Measurements from ENCODE around the gene TRIM52. TPM values are rescaled to one million over a fixed set of nuclear protein-coding genes. Genes with fewer than 3 reads are reported as not detected.
A peak's percentile ranks its signal among the peaks of the same experiment; 100 is the strongest.

The TRIM52 gene
- total and polyA plus RNA-seq, 2 of the 13 experiments (the other 11 are each of a cell fraction or from before 2014, with no cell fraction given): 7.2 to 11.6 TPM

DNA sequence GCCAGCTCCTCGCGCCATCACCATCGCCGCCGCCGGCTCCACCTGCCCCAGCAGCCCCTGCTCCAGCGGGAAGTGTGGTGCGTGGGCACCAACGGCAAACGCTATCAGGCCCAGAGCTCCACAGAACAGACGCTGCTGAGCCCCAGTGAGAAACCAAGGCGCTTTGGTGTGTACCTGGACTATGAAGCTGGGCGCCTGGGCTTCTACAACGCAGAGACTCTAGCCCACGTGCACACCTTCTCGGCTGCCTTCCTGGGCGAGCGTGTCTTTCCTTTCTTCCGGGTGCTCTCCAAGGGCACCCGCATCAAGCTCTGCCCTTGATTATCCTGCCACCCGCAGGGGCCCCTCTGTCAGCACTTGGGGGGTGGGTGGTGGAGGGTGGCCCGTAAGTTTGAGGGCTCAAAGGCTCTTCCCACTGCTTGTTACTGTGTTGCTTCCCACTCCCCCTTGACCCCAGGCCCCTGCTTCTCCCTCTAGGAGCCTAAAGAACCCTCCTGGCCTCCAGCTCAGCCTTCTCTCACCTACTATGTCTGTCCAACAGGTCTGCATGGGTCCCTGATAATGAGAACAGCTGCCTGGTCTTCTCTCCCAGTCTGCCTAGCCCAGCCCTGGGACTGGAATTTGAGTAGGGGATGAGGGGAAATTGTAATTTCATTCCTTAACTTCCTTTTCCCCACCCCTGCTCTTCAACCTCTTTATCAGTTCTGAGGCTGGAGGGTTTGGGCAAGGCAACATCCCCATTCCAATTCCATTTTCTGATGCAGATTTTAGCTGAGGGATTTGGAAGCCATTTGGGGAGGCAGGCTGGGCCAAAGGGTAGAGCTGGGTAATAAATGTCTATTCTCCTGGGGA, 26.3 kb downstream of the TRIM52 start (continued):
- TF ChIP-seq, protein P1, sequence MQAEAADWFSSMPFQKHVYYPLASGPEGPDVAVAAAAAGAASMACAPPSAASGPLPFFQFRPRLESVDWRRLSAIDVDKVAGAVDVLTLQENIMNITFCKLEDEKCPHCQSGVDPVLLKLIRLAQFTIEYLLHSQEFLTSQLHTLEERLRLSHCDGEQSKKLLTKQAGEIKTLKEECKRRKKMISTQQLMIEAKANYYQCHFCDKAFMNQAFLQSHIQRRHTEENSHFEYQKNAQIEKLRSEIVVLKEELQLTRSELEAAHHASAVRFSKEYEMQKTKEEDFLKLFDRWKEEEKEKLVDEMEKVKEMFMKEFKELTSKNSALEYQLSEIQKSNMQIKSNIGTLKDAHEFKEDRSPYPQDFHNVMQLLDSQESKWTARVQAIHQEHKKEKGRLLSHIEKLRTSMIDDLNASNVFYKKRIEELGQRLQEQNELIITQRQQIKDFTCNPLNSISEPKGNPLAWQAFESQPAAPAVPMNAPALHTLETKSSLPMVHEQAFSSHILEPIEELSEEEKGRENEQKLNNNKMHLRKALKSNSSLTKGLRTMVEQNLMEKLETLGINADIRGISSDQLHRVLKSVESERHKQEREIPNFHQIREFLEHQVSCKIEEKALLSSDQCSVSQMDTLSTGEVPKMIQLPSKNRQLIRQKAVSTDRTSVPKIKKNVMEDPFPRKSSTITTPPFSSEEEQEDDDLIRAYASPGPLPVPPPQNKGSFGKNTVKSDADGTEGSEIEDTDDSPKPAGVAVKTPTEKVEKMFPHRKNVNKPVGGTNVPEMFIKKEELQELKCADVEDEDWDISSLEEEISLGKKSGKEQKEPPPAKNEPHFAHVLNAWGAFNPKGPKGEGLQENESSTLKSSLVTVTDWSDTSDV (CRISPR knock-in tag; IDR thresholded peaks at IDR 0.05): no peak
- TF ChIP-seq EZH2 (conservative IDR thresholded peaks at IDR 0.05; ENCODE audit: low read depth, low read length) (no peak), ESRRA (CRISPR knock-in tag; IDR thresholded peaks at IDR 0.05; ENCODE audit: low read depth) (no peak), SIN3A (IDR thresholded peaks at IDR 0.05; ENCODE audit: borderline replicate concordance, low read depth, low read length) (0 out of 2 replicates have a peak, but pooled peaks have one; percentile 15), NFKBIZ (CRISPR knock-in tag; IDR thresholded peaks at IDR 0.05) (no peak), HNF4G (IDR thresholded peaks at IDR 0.05; ENCODE audit: borderline replicate concordance, low read depth, low read length) (no peak), HNF4G (CRISPR knock-in tag; IDR thresholded peaks at IDR 0.05; ENCODE audit: borderline replicate concordance, low read depth) (no peak), ZNF296 (CRISPR knock-in tag; conservative IDR thresholded peaks at IDR 0.05) (no peak), ZNF543 (CRISPR knock-in tag; IDR thresholded peaks at IDR 0.05) (no peak), ZBTB8A (CRISPR knock-in tag; IDR thresholded peaks at IDR 0.05; ENCODE audit: borderline replicate concordance, low read depth) (no peak), MNT (IDR thresholded peaks at IDR 0.05) (no peak), ZKSCAN8 (CRISPR knock-in tag; IDR thresholded peaks at IDR 0.05; ENCODE audit: borderline replicate concordance) (no peak), SAP130 (CRISPR knock-in tag; IDR thresholded peaks at IDR 0.05; ENCODE audit: low read depth) (no peak), POLR2G (IDR thresholded peaks at IDR 0.05; ENCODE audit: low read depth, low read length) (peak; percentile 84), MBNL3 (CRISPR knock-in tag; conservative IDR thresholded peaks at IDR 0.05) (no peak), PHF5A (CRISPR knock-in tag; IDR thresholded peaks at IDR 0.05; ENCODE audit: low read depth, unreplicated experiment) (peak; percentile 31), AGO2 (optimal IDR thresholded peaks at IDR 0.05; ENCODE audit: low read depth, low read length) (peak; percentile 100)
- TF ChIP-seq, protein P2, sequence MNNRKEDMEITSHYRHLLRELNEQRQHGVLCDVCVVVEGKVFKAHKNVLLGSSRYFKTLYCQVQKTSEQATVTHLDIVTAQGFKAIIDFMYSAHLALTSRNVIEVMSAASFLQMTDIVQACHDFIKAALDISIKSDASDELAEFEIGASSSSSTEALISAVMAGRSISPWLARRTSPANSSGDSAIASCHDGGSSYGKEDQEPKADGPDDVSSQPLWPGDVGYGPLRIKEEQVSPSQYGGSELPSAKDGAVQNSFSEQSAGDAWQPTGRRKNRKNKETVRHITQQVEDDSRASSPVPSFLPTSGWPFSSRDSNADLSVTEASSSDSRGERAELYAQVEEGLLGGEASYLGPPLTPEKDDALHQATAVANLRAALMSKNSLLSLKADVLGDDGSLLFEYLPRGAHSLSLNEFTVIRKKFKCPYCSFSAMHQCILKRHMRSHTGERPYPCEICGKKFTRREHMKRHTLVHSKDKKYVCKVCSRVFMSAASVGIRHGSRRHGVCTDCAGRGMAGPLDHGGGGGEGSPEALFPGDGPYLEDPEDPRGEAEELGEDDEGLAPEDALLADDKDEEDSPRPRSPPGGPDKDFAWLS (CRISPR knock-in tag; IDR thresholded peaks at IDR 0.05; ENCODE audit: borderline replicate concordance): no peak
- TF ChIP-seq, protein P3, sequence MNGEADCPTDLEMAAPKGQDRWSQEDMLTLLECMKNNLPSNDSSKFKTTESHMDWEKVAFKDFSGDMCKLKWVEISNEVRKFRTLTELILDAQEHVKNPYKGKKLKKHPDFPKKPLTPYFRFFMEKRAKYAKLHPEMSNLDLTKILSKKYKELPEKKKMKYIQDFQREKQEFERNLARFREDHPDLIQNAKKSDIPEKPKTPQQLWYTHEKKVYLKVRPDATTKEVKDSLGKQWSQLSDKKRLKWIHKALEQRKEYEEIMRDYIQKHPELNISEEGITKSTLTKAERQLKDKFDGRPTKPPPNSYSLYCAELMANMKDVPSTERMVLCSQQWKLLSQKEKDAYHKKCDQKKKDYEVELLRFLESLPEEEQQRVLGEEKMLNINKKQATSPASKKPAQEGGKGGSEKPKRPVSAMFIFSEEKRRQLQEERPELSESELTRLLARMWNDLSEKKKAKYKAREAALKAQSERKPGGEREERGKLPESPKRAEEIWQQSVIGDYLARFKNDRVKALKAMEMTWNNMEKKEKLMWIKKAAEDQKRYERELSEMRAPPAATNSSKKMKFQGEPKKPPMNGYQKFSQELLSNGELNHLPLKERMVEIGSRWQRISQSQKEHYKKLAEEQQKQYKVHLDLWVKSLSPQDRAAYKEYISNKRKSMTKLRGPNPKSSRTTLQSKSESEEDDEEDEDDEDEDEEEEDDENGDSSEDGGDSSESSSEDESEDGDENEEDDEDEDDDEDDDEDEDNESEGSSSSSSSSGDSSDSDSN (CRISPR knock-in tag; IDR thresholded peaks at IDR 0.05): no peak

Measured in HepG2 (cell line).